Keratinocyte (primary cell): Measurements from ENCODE around the gene MYT1. TPM values are rescaled to one million over a fixed set of nuclear protein-coding genes. Genes with fewer than 3 reads are reported as not detected.

Source experiments
- DNase-seq: peaks from one replicate; pipeline ENCODE4 v3.0.0-alpha.2; 2011; ENCODE audit warnings: low read depth, missing footprints, low spot score
- FAIRE-seq: peaks from 2 replicates; lab custom pipeline; 2011; peaks lifted over from hg19 to GRCh38; lab: Jason Lieb, UNC
- H2AFZ ChIP-seq: 2 replicates; pipeline ENCODE4 v1.6.0; 2012; ENCODE audit warnings: low read length, control low read depth, inconsistent platforms; ENCODE audit not compliant: control insufficient read depth
- H3K27ac ChIP-seq: 2 replicates; pipeline ENCODE4 v1.5.1; 2011; ENCODE audit warnings: low read length; ENCODE audit not compliant: control insufficient read depth, insufficient read depth
- H3K27me3 ChIP-seq: 3 replicates; pipeline ENCODE4 v1.6.0; 2011; ENCODE audit warnings: low read length; ENCODE audit not compliant: control insufficient read depth, insufficient read depth; ENCODE audit errors: extremely low read depth
- H3K36me3 ChIP-seq, 2 experiments: 2 replicates in 1 of 2; 3 replicates in 1 of 2; pipeline ENCODE4 v1.5.1; 2011; ENCODE audit warnings: low read length in 2 of 2, mild to moderate bottlenecking in 1 of 2; ENCODE audit not compliant: control insufficient read depth in 2 of 2, insufficient read depth in 2 of 2; ENCODE audit errors: extremely low read depth in 1 of 2
- H3K4me1 ChIP-seq: 3 replicates; pipeline ENCODE4 v1.5.1; 2011; ENCODE audit warnings: low read length; ENCODE audit not compliant: control insufficient read depth, insufficient read depth; ENCODE audit errors: extremely low read depth
- H3K4me2 ChIP-seq: 3 replicates; pipeline ENCODE4 v1.6.0; 2011; ENCODE audit warnings: low read depth, low read length; ENCODE audit not compliant: control insufficient read depth, insufficient read depth; ENCODE audit errors: extremely low read depth
- H3K4me3 ChIP-seq, 3 experiments: fragments of 200-600 bp in 1 of 3; sonication (generic) in 1 of 3; 2 replicates in 2 of 3; 3 replicates in 1 of 3; pipeline ENCODE4 v1.5.1; 2011 to 2016; ENCODE audit warnings: low read length in 3 of 3, mild to moderate bottlenecking in 3 of 3, control low read depth in 2 of 3, inconsistent platforms in 1 of 3, low read depth in 1 of 3, mixed read lengths in 1 of 3, mixed run types in 1 of 3, moderate library complexity in 1 of 3; ENCODE audit not compliant: control insufficient read depth in 2 of 3, insufficient read depth in 2 of 3; ENCODE audit errors: extremely low read depth in 1 of 3
- H3K79me2 ChIP-seq: 2 replicates; pipeline ENCODE4 v1.6.0; 2012; ENCODE audit warnings: low read length; ENCODE audit not compliant: control insufficient read depth, insufficient read depth
- H3K9ac ChIP-seq: 3 replicates; pipeline ENCODE4 v1.6.0; 2011; ENCODE audit warnings: low read length; ENCODE audit not compliant: control insufficient read depth, insufficient read depth; ENCODE audit errors: extremely low read depth
- H3K9me1 ChIP-seq: 3 replicates; pipeline ENCODE4 v1.6.0; 2011; ENCODE audit warnings: low read length; ENCODE audit not compliant: control insufficient read depth, insufficient read depth; ENCODE audit errors: extremely low read depth
- H3K9me3 ChIP-seq: 2 replicates; pipeline ENCODE4 v1.5.1; 2012; ENCODE audit warnings: low read depth, low read length; ENCODE audit not compliant: control insufficient read depth
- H4K20me1 ChIP-seq: 3 replicates; pipeline ENCODE4 v1.6.0; 2011; ENCODE audit warnings: low read length; ENCODE audit not compliant: control insufficient read depth, insufficient read depth; ENCODE audit errors: extremely low read depth
- CTCF ChIP-seq, 3 experiments: IDR thresholded peaks in 1 of 3; conservative IDR thresholded peaks in 1 of 3; optimal IDR thresholded peaks in 1 of 3; 2 replicates in 2 of 3; 3 replicates in 1 of 3; pipeline versions ENCODE3 to v1.5.1; 2011; ENCODE audit warnings: low read length in 3 of 3, mild to moderate bottlenecking in 3 of 3, moderate library complexity in 2 of 3, control low read depth in 1 of 3, inconsistent platforms in 1 of 3; ENCODE audit not compliant: insufficient read depth in 2 of 3; ENCODE audit errors: extremely low read depth in 1 of 3
- EZH2 ChIP-seq: IDR thresholded peaks from one replicate; pipeline ENCODE4 v1.6.1; 2012; ENCODE audit warnings: inconsistent platforms, mild to moderate bottlenecking, low read length, moderate library complexity
- dilution Hi-C: fragments of 300-500 bp; cut with MboI; formaldehyde crosslinking; loops from one replicate; pipeline ENCODE4 v1.7.0; 2020; ENCODE audit warnings: low sequenced_read_pairs; ENCODE audit not compliant: extremely low pct_ligation_motif_present
- polyA plus RNA-seq, 5 experiments: library from polyadenylated mRNA; depleted of rRNA in 3 of 5; stranded (reverse) in 3 of 5; stranded (forward) in 1 of 5; unstranded in 1 of 5; fragments of >200 nt; gene quantifications; 1 replicate in 1 of 5; 2 replicates in 3 of 5; 3 replicates in 1 of 5; pipeline versions ENCODE4 v1.2.1 to v1.2.3, GENCODE V29; 2011 to 2012; ENCODE audit warnings: missing spikeins in 2 of 5, low read depth in 1 of 5, low replicate concordance in 1 of 5

MYT1 gene
- polyA plus RNA-seq, 1 donor (not counting 4 experiments of a cell fraction or from before 2014, with no cell fraction given) = not detected

GRCh38 chr20:64246616-64247306 is 82.5 kb downstream of the MYT1 start:
- Histone ChIP-seq H3K9me1 (no peaks in the 10 kb centered on the region), H3K27me3 (peaks cover 29% of the 10 kb centered on the region), H4K20me1 (no peaks in the 10 kb centered on the region), H3K4me2 (no peak overlapping the region), H3K9ac (no peak overlapping the region), H3K79me2 (no peaks in the 10 kb centered on the region), H3K9me3 (no peaks in the 10 kb centered on the region), H2AFZ (no peak overlapping the region), H3K4me3 (no peak overlapping the region), H3K27ac (no peak overlapping the region), H3K36me3 (no peaks in the 10 kb centered on the region), H3K4me1 (no peaks in the 10 kb centered on the region)
- dilution Hi-C loops = no loop called here
- TF ChIP-seq CTCF (optimal IDR thresholded peaks at IDR 0.05 in 1 of 3, IDR thresholded peaks at IDR 0.05 in 1 of 3, conservative IDR thresholded peaks at IDR 0.05 in 1 of 3; ENCODE audit: extremely low read depth in 1 of 3, insufficient read depth in 2 of 3, low read length in 3 of 3) (no peak), EZH2 (no peak)
- DNase-seq (no peak), FAIRE-seq (no peak)

- no peak overlapping the region for H3K9ac ChIP-seq
- TF ChIP-seq CTCF (optimal IDR thresholded peaks at IDR 0.05 in 1 of 3, IDR thresholded peaks at IDR 0.05 in 1 of 3, conservative IDR thresholded peaks at IDR 0.05 in 1 of 3; ENCODE audit: extremely low read depth in 1 of 3, insufficient read depth in 2 of 3, low read length in 3 of 3) (no peak), EZH2 (no peak)
- H2AFZ ChIP-seq = no peak overlapping the region
- H3K9me1 ChIP-seq = no peaks in the 10 kb centered on the region
- no peak overlapping the region for H3K27ac ChIP-seq
- dilution Hi-C loops = no loop called here
- no peak for FAIRE-seq
- no peak overlapping the region for H3K4me2 ChIP-seq
- H3K9me3 ChIP-seq = no peaks in the 10 kb centered on the region
- H4K20me1 ChIP-seq = no peaks in the 10 kb centered on the region
- H3K79me2 ChIP-seq = no peaks in the 10 kb centered on the region
- peaks cover 24% of the 10 kb centered on the region for H3K27me3 ChIP-seq
- no peaks in the 10 kb centered on the region for H3K4me1 ChIP-seq
- H3K4me3 ChIP-seq = no peak overlapping the region
- no peak for DNase-seq
- no peaks in the 10 kb centered on the region for H3K36me3 ChIP-seq
Observed at GRCh38 chr20:64247307-64247618, 83.0 kb downstream of the MYT1 start.
